Type B pancreatic cell (in vitro differentiated cells): Measurements from ENCODE around the gene RAI1. TPM values are rescaled to one million over a fixed set of nuclear protein-coding genes. Genes with fewer than 3 reads are reported as not detected.
A peak's percentile ranks its signal among the peaks of the same experiment; 100 is the strongest.

Source experiments
- DNase-seq: peaks from one replicate; pipeline ENCODE4 v3.0.0; 2021; ENCODE audit warnings: mixed read lengths; ENCODE audit not compliant: unreplicated experiment; ENCODE audit errors: extremely low spot score
- H3K27ac Mint-ChIP-seq: 2 replicates; pipeline ENCODE4 v1.8.0; 2021; ENCODE audit warnings: mild to moderate bottlenecking, mixed read lengths
- H3K27me3 Mint-ChIP-seq: 2 replicates; pipeline ENCODE4 v1.8.0; 2021; ENCODE audit warnings: mixed read lengths
- H3K36me3 Mint-ChIP-seq: 2 replicates; pipeline ENCODE4 v1.8.0; 2021; ENCODE audit warnings: mixed read lengths
- H3K4me1 Mint-ChIP-seq: one replicate; pipeline ENCODE4 v1.8.0; 2021; ENCODE audit warnings: mixed read lengths; ENCODE audit not compliant: unreplicated experiment
- H3K4me3 Mint-ChIP-seq: 2 replicates; pipeline ENCODE4 v1.8.0; 2021; ENCODE audit warnings: mild to moderate bottlenecking, mixed read lengths
- H3K9me3 Mint-ChIP-seq: 2 replicates; pipeline ENCODE4 v1.8.0; 2021; ENCODE audit warnings: mixed read lengths
- total RNA-seq: library from RNA; stranded (reverse); gene quantifications from 2 replicates; pipeline ENCODE4 v1.2.1, GENCODE V29; 2021; ENCODE audit warnings: low replicate concordance
- TF ChIP-seq, protein P1 (sequence below): fragments of 200-600 bp; sonication (generic); conservative IDR thresholded peaks from 2 replicates; pipeline ENCODE4 v1.5.0; 2021; ENCODE audit warnings: antibody characterized with exemption, mild to moderate bottlenecking

The RAI1 gene
- total RNA-seq, 1 donor from 2014 or later = 61.1 TPM

DNA sequence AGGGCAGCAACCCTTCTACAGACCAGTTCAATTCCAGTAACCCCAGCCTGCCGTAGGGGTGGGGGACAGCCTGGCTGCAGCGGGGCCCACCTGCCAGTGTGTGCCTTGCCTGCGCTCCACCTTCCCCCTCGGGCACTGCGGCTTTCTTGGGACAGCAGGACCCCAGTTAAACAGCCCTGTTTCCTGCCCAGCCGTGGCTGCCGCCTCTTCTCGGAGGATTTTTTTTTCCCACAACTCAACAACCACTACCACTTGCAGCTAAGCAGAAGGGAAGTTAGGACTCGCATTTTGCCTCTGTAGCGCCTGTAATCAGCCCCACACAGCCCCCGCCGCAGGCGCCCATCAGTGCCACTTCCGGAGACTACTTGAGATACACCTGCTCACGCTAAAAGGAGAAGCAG lies 76.1 kb downstream of the RAI1 start:
- Mint-ChIP-seq H3K4me3 (no peak overlapping the region), H3K27me3 (no peaks in the 10 kb centered on the region), H3K27ac (peak overlapping the region; percentile 83), H3K36me3 (peaks cover 3% of the 10 kb centered on the region), H3K4me1 (peaks cover 56% of the 10 kb centered on the region), H3K9me3 (no peaks in the 10 kb centered on the region)
- DNase-seq = no peak
- TF ChIP-seq, protein P1, sequence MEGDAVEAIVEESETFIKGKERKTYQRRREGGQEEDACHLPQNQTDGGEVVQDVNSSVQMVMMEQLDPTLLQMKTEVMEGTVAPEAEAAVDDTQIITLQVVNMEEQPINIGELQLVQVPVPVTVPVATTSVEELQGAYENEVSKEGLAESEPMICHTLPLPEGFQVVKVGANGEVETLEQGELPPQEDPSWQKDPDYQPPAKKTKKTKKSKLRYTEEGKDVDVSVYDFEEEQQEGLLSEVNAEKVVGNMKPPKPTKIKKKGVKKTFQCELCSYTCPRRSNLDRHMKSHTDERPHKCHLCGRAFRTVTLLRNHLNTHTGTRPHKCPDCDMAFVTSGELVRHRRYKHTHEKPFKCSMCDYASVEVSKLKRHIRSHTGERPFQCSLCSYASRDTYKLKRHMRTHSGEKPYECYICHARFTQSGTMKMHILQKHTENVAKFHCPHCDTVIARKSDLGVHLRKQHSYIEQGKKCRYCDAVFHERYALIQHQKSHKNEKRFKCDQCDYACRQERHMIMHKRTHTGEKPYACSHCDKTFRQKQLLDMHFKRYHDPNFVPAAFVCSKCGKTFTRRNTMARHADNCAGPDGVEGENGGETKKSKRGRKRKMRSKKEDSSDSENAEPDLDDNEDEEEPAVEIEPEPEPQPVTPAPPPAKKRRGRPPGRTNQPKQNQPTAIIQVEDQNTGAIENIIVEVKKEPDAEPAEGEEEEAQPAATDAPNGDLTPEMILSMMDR = no peak

DNA sequence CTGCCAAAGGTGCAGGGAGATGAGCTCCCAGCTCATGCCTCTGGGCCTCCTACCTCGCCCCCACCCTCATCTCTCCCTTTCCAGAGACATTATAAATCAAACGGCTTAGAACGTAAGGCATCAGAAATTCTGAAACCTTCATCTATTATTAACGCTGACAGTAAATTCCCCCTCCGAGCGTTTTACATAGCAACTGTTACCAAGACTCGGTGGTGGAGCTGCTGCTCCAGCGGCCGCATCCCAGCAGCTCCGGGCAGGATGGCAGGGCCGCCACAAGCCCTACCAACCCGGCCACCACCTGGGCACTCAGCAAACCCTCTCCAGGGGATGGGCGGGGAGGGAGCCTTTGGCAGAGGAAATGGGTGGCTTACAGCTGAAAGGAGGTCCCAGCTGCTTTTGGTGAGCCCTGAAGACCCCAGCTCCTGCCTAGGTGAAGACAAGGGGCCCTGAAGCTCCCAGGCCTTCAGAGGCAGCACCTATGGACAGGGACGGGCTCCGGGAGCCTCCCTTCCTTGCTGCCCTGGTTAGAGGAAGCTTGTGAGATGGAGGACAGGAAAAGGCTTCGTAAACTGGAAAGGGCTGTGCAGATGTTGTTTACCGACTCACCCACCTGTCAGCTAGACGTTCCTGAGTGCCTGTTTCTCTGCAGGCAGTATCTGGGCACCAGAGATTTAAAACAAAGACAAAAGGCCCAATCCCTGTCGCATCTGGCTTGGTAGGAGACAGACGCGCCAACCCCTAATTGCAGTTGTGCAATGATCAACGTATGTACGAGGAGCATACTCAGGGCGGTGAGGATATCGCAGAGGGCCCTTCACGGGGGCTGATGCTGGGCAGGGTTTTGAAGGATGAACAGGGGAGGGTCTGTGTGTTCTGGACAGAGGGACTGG lies 76.9 kb downstream of the RAI1 start:
- H3K27ac Mint-ChIP-seq = peak overlapping the region; percentile 83

DNA sequence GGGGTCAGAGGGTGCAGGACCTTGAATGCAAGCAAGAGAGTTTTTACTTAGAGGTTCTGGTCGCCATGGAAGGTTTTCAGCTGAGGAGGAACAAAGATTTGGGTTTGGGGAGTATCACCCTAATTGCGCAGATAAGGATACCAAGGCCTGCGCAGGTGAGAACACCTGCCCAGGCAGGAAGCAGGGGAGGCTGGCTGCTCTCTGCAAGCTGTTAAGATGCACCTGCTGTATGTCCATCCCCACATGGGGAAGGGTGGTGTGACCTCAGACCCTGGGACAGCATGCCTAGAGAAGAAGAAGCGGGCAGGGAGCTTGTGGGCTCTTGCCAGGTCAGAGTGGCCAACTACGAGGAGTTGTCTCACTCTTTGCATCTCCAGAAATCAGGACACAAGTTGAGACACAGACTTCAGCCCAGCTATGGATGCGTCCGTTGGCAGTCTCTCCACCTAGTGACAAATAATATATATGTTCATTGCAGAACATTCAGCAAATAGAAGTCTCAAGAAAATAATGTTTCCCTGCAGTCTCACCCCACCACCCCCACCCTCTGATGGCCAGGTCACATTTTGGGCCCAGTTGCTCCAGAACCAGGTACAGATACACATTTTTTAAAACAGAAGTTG lies 77.8 kb downstream of the RAI1 start:
- Mint-ChIP-seq H3K36me3 (peaks cover 3% of the 10 kb centered on the region), H3K27ac (peak overlapping the region; percentile 73), H3K9me3 (no peaks in the 10 kb centered on the region), H3K27me3 (no peaks in the 10 kb centered on the region), H3K4me3 (no peak overlapping the region), H3K4me1 (peaks cover 60% of the 10 kb centered on the region)
- no peak for DNase-seq
- TF ChIP-seq, protein P1 = no peak

More for the DNA sequence above, 76.9 kb downstream of the RAI1 start:
- Mint-ChIP-seq H3K4me3 (peak overlapping the region; percentile 72), H3K4me1 (peaks cover 57% of the 10 kb centered on the region), H3K9me3 (no peaks in the 10 kb centered on the region), H3K27me3 (no peaks in the 10 kb centered on the region), H3K36me3 (peaks cover 3% of the 10 kb centered on the region)
- TF ChIP-seq, protein P1 = no peak
- DNase-seq = no peak

GRCh38 chr17:17760350-17760749 lies 79.1 kb downstream of the RAI1 start:
- no peaks in the 10 kb centered on the region for H3K9me3 Mint-ChIP-seq
- peaks cover 7% of the 10 kb centered on the region for H3K36me3 Mint-ChIP-seq
- H3K4me1 Mint-ChIP-seq = peaks cover 68% of the 10 kb centered on the region
- no peak for DNase-seq
- no peak overlapping the region for H3K4me3 Mint-ChIP-seq
- TF ChIP-seq, protein P1 = no peak
- no peak overlapping the region for H3K27ac Mint-ChIP-seq
- H3K27me3 Mint-ChIP-seq = no peaks in the 10 kb centered on the region

DNA sequence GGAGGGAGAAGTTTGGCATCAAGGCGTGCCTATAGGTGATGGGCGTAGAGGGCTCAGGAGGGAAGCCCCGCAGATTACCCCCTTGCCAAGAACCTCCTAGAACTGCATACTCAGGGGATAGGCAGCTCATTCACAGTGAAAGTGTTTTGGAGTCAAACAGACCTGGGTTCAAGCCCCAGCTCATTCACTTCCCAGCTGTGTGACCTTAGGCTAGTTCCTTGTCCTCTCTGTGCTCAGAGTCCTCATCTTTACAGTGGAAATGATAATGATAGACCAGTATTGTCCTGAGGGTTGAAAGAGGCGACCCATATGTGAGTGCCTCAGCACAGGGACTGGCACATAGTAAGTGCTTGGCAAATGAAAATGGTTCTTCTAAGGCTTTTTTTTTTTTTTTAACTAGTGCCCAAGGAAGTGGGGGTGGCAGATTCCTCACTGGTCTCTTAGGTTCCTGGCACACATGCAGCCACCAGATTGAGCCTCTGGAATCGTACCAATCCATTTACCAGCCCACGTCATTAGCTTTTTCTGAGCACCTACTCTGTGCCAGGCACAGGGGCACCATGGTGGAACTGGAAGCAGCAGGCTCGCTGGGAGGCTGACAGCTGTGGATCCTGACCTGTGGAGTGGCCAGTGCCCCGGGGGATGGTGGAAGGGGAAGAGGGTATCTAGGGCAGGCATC lies 79.8 kb downstream of the RAI1 start:
- H3K27me3 Mint-ChIP-seq = no peaks in the 10 kb centered on the region
- DNase-seq = no peak
- H3K27ac Mint-ChIP-seq = peak overlapping the region; percentile 31
- TF ChIP-seq, protein P1 = no peak
- peaks cover 68% of the 10 kb centered on the region for H3K4me1 Mint-ChIP-seq
- H3K36me3 Mint-ChIP-seq = peaks cover 7% of the 10 kb centered on the region
- no peaks in the 10 kb centered on the region for H3K9me3 Mint-ChIP-seq
- H3K4me3 Mint-ChIP-seq = no peak overlapping the region
